Adrenal gland (tissue), 5 donors: Measurements from ENCODE around the gene TMSB10.

Experiments
- POLR2A ChIP-seq, 2 donors: fragments of 450-650 bp; IDR thresholded peaks; one replicate each; pipeline ENCODE4 v1.6.1; 2017; ENCODE audit warnings: antibody characterized with exemption in 2 of 2, mild to moderate bottlenecking in 2 of 2, moderate library complexity in 1 of 2
- TF ChIP-seq, protein P1 (sequence below), 6 experiments: fragments of 450-650 bp in 4 of 6; fragments of 200-600 bp in 2 of 6; sonication (generic) in 1 of 6; IDR thresholded peaks; 1 replicate in 5 of 6; 2 replicates in 1 of 6; pipeline versions ENCODE4 v1.5.1 to v1.8.0; 2016 to 2021; ENCODE audit warnings: antibody characterized with exemption in 6 of 6, mild to moderate bottlenecking in 2 of 6, moderate library complexity in 1 of 6
- donor health status: DM: no; HTN: no; CAD: no.

DNA sequence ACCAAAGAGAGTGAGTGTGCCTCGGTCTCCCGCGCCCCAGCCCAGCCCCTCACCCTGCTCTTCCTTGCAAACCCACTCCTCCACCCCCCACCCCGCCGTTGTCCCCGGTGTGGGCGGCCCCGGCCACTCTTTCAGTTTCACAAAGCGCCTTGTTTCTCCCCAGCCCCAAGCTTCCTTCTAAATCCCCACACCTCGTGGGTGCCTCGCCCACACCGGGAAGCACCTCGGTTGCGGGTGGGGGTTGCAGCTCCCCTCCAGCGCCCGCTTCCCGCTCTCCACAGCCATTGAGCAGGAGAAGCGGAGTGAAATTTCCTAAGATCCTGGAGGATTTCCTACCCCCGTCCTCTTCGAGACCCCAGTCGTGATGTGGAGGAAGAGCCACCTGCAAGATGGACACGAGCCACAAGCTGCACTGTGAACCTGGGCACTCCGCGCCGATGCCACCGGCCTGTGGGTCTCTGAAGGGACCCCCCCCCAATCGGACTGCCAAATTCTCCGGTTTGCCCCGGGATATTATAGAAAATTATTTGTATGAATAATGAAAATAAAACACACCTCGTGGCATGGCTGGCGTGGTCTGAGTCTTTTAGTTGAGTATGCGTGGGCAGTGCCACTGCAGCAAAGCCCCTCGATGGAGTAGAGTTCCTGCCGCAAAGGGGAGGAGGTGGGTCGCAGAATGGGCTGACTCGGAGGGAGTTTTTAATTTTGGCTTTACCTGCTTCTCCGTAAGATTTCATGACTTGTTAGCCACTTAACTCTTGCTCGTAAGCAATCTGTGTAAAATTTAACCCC is 848 bp downstream of the TMSB10 start:
- TF ChIP-seq, protein P1, sequence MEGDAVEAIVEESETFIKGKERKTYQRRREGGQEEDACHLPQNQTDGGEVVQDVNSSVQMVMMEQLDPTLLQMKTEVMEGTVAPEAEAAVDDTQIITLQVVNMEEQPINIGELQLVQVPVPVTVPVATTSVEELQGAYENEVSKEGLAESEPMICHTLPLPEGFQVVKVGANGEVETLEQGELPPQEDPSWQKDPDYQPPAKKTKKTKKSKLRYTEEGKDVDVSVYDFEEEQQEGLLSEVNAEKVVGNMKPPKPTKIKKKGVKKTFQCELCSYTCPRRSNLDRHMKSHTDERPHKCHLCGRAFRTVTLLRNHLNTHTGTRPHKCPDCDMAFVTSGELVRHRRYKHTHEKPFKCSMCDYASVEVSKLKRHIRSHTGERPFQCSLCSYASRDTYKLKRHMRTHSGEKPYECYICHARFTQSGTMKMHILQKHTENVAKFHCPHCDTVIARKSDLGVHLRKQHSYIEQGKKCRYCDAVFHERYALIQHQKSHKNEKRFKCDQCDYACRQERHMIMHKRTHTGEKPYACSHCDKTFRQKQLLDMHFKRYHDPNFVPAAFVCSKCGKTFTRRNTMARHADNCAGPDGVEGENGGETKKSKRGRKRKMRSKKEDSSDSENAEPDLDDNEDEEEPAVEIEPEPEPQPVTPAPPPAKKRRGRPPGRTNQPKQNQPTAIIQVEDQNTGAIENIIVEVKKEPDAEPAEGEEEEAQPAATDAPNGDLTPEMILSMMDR (IDR thresholded peaks at IDR 0.05) = peak in 1 of 6 experiments; percentile 14
- no peak for TF ChIP-seq POLR2A (IDR thresholded peaks at IDR 0.05)
